ENCODE measurements around the gene TAS2R3. TPM values are rescaled to one million over a fixed set of nuclear protein-coding genes. Genes with fewer than 3 reads are reported as not detected.

TAS2R3 gene
- total RNA-seq, 1 experiment from 2014 or later = 0.40 TPM

DNA sequence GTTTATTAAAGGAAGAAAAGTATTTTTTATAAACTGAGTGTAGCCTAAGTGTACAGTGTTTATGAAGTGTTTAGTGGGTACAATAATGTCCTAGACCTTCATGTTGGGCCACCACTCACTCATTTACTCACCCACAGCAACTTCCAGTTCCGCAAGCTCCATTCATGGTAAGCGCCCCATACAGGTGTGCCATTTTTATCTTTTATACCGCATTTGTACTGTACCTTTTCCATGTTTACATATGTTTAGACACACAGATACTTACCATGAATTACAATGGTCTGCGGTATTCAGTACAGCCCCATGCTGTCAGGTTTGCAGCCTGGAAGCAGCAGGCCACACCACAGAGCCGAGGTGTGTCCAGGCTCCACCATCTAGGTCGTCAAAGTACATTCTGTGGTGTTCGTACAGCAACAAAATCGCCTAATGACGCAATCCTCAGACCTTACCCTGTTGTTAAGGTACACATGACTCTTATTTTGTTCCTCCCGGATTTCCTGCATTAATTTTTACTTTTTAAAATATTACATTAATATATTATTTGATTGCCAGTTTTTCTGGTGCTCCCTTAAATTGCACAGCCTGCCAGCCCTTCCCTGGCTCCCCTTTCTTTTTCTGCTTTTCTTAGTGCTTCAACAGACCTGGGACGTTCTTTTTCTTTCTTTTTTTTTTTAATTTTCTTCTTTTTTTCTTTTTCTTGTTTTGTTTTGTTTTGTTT is 26.6 kb upstream of the TAS2R3 start:
- intact Hi-C loops (cut with micrococcal nuclease) = loop anchor here (5.0 kb wide), 1 partner anchor 180 kb away; no protein-coding TSS in a partner anchor

DNA sequence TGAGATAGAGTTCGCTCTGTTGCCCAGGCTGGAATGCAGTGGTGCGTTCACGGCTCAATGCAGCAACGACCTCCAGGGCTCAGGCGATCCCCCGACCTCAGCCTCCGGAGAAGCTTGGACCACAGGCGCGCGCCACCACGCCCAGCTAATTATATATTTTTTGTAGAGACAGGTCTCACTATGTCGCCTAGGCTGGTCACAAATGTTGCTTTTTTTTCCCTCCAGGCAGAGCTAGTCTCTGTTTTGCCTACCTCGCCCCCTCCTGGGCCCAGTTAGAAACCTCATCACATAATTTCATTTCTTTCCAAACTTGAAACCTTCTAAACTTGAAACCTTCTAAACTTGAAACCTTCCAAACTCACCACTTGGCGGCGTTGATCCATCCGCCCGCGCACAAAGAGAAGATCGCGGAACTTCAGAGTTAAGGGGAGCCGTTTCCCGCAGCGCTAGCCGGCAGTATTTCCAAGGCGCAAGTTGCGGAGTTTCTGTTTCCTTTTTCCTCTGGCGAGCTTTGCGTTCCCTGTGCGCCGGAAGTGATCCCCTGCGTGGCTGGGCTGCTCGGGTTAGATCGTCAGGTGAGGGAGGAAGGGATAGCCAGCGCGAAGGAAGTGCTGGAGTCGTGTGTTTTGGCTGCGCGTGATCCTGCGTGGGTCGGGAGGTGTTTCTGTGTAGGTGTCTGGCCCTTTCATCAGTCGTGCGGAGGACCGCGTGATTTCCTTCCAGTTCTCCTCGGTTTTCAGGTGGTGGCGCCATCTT is 25.9 kb upstream of the TAS2R3 start, which contains the start of gene SSBP1:
Gene SSBP1, plus strand, starts transcription at position 523 of the 756 bp plus-strand sequence. CDS start 809 bp downstream, outside the sequence.
- TF ChIP-seq EZH2 (IDR thresholded peaks at IDR 0.05; ENCODE audit: low read length, unreplicated experiment) (no peak), CTCF (conservative IDR thresholded peaks at IDR 0.05; ENCODE audit: low read depth, low read length) (peak; percentile 88)
- CTCF ChIA-PET = interaction anchor here (0.5 to 1.4 kb wide), 9 partner anchors 8 to 826 kb away, joined by 3 to 39 read pairs (median 5); no protein-coding TSS in a partner anchor
- Histone ChIP-seq H3F3A (ENCODE audit: low read length, unreplicated experiment) (no peaks in the 10 kb centered on the region), H2AFZ (ENCODE audit: low read length) (peak within 1 kb of the TSS; percentile 84), H3K4me2 (ENCODE audit: low read length) (peak within 1 kb of the TSS; percentile 88), H3K4me1 (ENCODE audit: insufficient read depth, low read length) (peaks cover 20% of the 10 kb centered on the region), H3K9me2 (replicated peaks; ENCODE audit: low read length) (no peaks in the 10 kb centered on the region), H3K9ac (ENCODE audit: low read length) (peak within 1 kb of the TSS; percentile 95), H3K4me3 (ENCODE audit: low read length) (peak within 1 kb of the TSS; percentile 94), H4K20me1 (ENCODE audit: low read length) (no peaks in the 10 kb centered on the region), H3K36me3 (ENCODE audit: low read depth, low read length) (peaks cover 28% of the 10 kb centered on the region), H3K79me2 (ENCODE audit: low read length) (peaks cover 41% of the 10 kb centered on the region), H3K27ac (ENCODE audit: low read length) (peak within 1 kb of the TSS; percentile 57), H3K27me3 (ENCODE audit: low read length) (no peaks in the 10 kb centered on the region), H3K9me3 (ENCODE audit: low read length) (no peaks in the 10 kb centered on the region)
- ATAC-seq = peak; percentile 86
- BruUV-seq (replicated peaks) = no TSS peak
- intact Hi-C loops (cut with micrococcal nuclease) = loop anchor here (1.0 to 5.0 kb wide), 4 partner anchors 42 to 181 kb away; no protein-coding TSS in a partner anchor
- POLR2A ChIA-PET (ENCODE audit: unreplicated experiment) = interaction anchor here (0.6 to 1.3 kb wide), 5 partner anchors 35 to 213 kb away, joined by 3 to 10 read pairs (median 7); partner anchors contain the start of gene DENND11
- peak; percentile 95 for DNase-seq

More for the DNA sequence above, 26.6 kb upstream of the TAS2R3 start:
- H3K4me1 ChIP-seq (ENCODE audit: insufficient read depth, low read length) = peaks cover 20% of the 10 kb centered on the region
- H4K20me1 ChIP-seq (ENCODE audit: low read length) = no peaks in the 10 kb centered on the region
- H2AFZ ChIP-seq (ENCODE audit: low read length) = peak overlapping the region; percentile 84
- ChIA-PET CTCF (interaction anchor here (0.5 to 1.4 kb wide), 8 partner anchors 7 to 88 kb away, joined by 3 to 39 read pairs (median 5); no protein-coding TSS in a partner anchor), POLR2A (ENCODE audit: unreplicated experiment) (interaction anchor here (0.6 to 1.3 kb wide), 4 partner anchors 35 to 97 kb away, joined by 3 to 10 read pairs (median 8); partner anchors contain the start of gene DENND11)
- no peaks in the 10 kb centered on the region for H3K9me3 ChIP-seq (ENCODE audit: low read length)
- TF ChIP-seq CTCF (conservative IDR thresholded peaks at IDR 0.05; ENCODE audit: low read depth, low read length) (no peak), EZH2phosphoT487 (IDR thresholded peaks at IDR 0.05; ENCODE audit: borderline replicate concordance, low read length) (no peak), EZH2 (IDR thresholded peaks at IDR 0.05; ENCODE audit: low read length, unreplicated experiment) (no peak)
- no peaks in the 10 kb centered on the region for H3K9me2 ChIP-seq (replicated peaks; ENCODE audit: low read length)
- BruUV-seq (replicated peaks) = TSS peak; percentile 77
- peak overlapping the region; percentile 55 for H3K27ac ChIP-seq (ENCODE audit: low read length)
- H3K4me3 ChIP-seq (ENCODE audit: low read length) = peak overlapping the region; percentile 94
- peak; percentile 8 for DNase-seq
- H3K4me2 ChIP-seq (ENCODE audit: low read length) = peak overlapping the region; percentile 81
- H3K79me2 ChIP-seq (ENCODE audit: low read length) = peaks cover 40% of the 10 kb centered on the region
- peak; percentile 27 for ATAC-seq
- no peaks in the 10 kb centered on the region for H3F3A ChIP-seq (ENCODE audit: low read length, unreplicated experiment)
- peak overlapping the region; percentile 83 for H3K9ac ChIP-seq (ENCODE audit: low read length)
- H3K27me3 ChIP-seq (ENCODE audit: low read length) = no peaks in the 10 kb centered on the region
- peaks cover 23% of the 10 kb centered on the region for H3K36me3 ChIP-seq (ENCODE audit: low read depth, low read length)

Measured in PC-3 (cell line).